Tibial nerve (tissue), 4 donors: ENCODE results near the gene IDS. TPM values are rescaled to one million over a fixed set of nuclear protein-coding genes. Genes with fewer than 3 reads are reported as not detected.

Experiments used
- DNase-seq, 2 donors: peaks; one replicate each; pipeline ENCODE4 v3.0.0-alpha.2; 2019; ENCODE audit warnings: low spot score in 2 of 2
- H3K27ac ChIP-seq, 4 donors: fragments of 200-600 bp; sonication (generic) in 3 of 4; one replicate each; pipeline ENCODE4 v1.5.1; 2017 to 2019; ENCODE audit warnings: mild to moderate bottlenecking in 1 of 4
- H3K27me3 ChIP-seq, 2 donors: fragments of 200-600 bp; sonication (generic) in 1 of 2; one replicate each; pipeline versions ENCODE4 v1.5.1 to v1.6.0; 2017 to 2019
- H3K36me3 ChIP-seq, 3 donors: fragments of 200-600 bp; sonication (generic); one replicate each; pipeline ENCODE4 v1.5.1; 2018 to 2019
- H3K4me1 ChIP-seq, 4 donors: fragments of 200-600 bp; sonication (generic) in 3 of 4; one replicate each; pipeline ENCODE4 v1.5.1; 2017 to 2019
- H3K4me3 ChIP-seq, 4 donors: fragments of 200-600 bp; sonication (generic) in 3 of 4; one replicate each; pipeline ENCODE4 v1.5.1; 2017 to 2019; ENCODE audit warnings: mild to moderate bottlenecking in 1 of 4, moderate library complexity in 1 of 4
- H3K9me3 ChIP-seq, 4 donors: fragments of 200-600 bp; sonication (generic) in 3 of 4; one replicate each; pipeline ENCODE4 v1.5.1; 2017 to 2019
- CTCF ChIP-seq, 5 experiments: fragments of 200-600 bp in 3 of 5; fragments of 450-650 bp in 2 of 5; sonication (generic) in 3 of 5; IDR thresholded peaks; one replicate each; pipeline ENCODE4 v1.5.1; 2016 to 2019; ENCODE audit warnings: antibody characterized with exemption in 5 of 5, mild to moderate bottlenecking in 3 of 5, moderate library complexity in 2 of 5
- EP300 ChIP-seq, 2 donors: sonication (generic); formaldehyde crosslinking; IDR thresholded peaks; one replicate each; pipeline ENCODE4 v1.6.1; 2017; ENCODE audit warnings: antibody characterized with exemption in 2 of 2, mild to moderate bottlenecking in 1 of 2
- POLR2A ChIP-seq, 2 donors: fragments of 450-650 bp; IDR thresholded peaks; one replicate each; pipeline ENCODE4 v1.6.1; 2017; ENCODE audit warnings: antibody characterized with exemption in 2 of 2, mild to moderate bottlenecking in 2 of 2, moderate library complexity in 2 of 2
- WGBS, 2 donors: methylation state at CpG; one replicate each; pipeline ENCODE4 v1.1.5; 2018; 5-methylcytosine and 5-hydroxymethylcytosine counted together
- total RNA-seq, 4 donors: library from RNA; depleted of rRNA; stranded (reverse); fragments of >200 nt; gene quantifications; one replicate each; pipeline ENCODE4 v1.1.0, GENCODE V29; 2016

Gene IDS
- total RNA-seq, 4 donors from 2014 or later, result 68.4 to 118 (median 92.4) TPM

- Histone ChIP-seq H3K36me3 (peaks cover 0 to 66% (median 0%) of the 10 kb centered on the region in 3 donors), H3K4me3 (no peak overlapping the region), H3K27ac (no peak overlapping the region), H3K9me3 (no peaks in the 10 kb centered on the region), H3K4me1 (peaks cover 0 to 12% (median 0%) of the 10 kb centered on the region in 4 donors), H3K27me3 (no peaks in the 10 kb centered on the region)
- 75 to 89% methylated on average over 5 of the region's 5 CpGs for WGBS, 2 donors
- TF ChIP-seq EP300 (IDR thresholded peaks at IDR 0.05), result no peak
- no peak for TF ChIP-seq CTCF (IDR thresholded peaks at IDR 0.05)
- no peak for TF ChIP-seq POLR2A (IDR thresholded peaks at IDR 0.05)
- no peak for DNase-seq
These were observed 5.3 kb downstream of the IDS start for GRCh38 chrX:149499766-149500165.

GRCh38 chrX:149498767-149499166 lies 6.3 kb downstream of the IDS start:
- H3K4me3 ChIP-seq, result no peak overlapping the region
- no peak for TF ChIP-seq EP300 (IDR thresholded peaks at IDR 0.05)
- no peak for TF ChIP-seq POLR2A (IDR thresholded peaks at IDR 0.05)
- TF ChIP-seq CTCF (IDR thresholded peaks at IDR 0.05), result no peak
- WGBS, 2 donors, result 72 to 90% methylated on average over 4 of the region's 4 CpGs
- no peak for DNase-seq
- peaks cover 0 to 8% (median 0%) of the 10 kb centered on the region in 4 donors for H3K4me1 ChIP-seq
- H3K36me3 ChIP-seq, result peaks cover 0 to 76% (median 0%) of the 10 kb centered on the region in 3 donors
- H3K9me3 ChIP-seq, result no peaks in the 10 kb centered on the region
- H3K27ac ChIP-seq, result no peak overlapping the region
- H3K27me3 ChIP-seq, result no peaks in the 10 kb centered on the region

- 69 to 100% methylated on average over 2 of the region's 2 CpGs for WGBS, 2 donors
- Histone ChIP-seq H3K27ac (no peak overlapping the region), H3K4me1 (peaks cover 0 to 6% (median 0%) of the 10 kb centered on the region in 4 donors), H3K27me3 (no peaks in the 10 kb centered on the region), H3K36me3 (peaks cover 0 to 87% (median 0%) of the 10 kb centered on the region in 3 donors), H3K4me3 (no peak overlapping the region), H3K9me3 (no peaks in the 10 kb centered on the region)
- no peak for DNase-seq
- TF ChIP-seq EP300 (IDR thresholded peaks at IDR 0.05), result no peak
- no peak for TF ChIP-seq POLR2A (IDR thresholded peaks at IDR 0.05)
- no peak for TF ChIP-seq CTCF (IDR thresholded peaks at IDR 0.05)
These were observed 7.5 kb downstream of the IDS start for GRCh38 chrX:149497626-149498025.

GRCh38 chrX:149497054-149497453 lies 8.1 kb downstream of the IDS start:
- peaks cover 0 to 88% (median 0%) of the 10 kb centered on the region in 3 donors for H3K36me3 ChIP-seq
- 39 to 64% methylated on average over 1 of the region's 1 CpG for WGBS, 2 donors
- TF ChIP-seq POLR2A (IDR thresholded peaks at IDR 0.05), result no peak
- no peak for TF ChIP-seq CTCF (IDR thresholded peaks at IDR 0.05)
- no peak for TF ChIP-seq EP300 (IDR thresholded peaks at IDR 0.05)
- no peak overlapping the region for H3K27ac ChIP-seq
- H3K4me3 ChIP-seq, result no peak overlapping the region
- no peaks in the 10 kb centered on the region for H3K9me3 ChIP-seq
- DNase-seq, result no peak
- H3K27me3 ChIP-seq, result no peaks in the 10 kb centered on the region
- peaks cover 0 to 5% (median 0%) of the 10 kb centered on the region in 4 donors for H3K4me1 ChIP-seq

- Histone ChIP-seq H3K36me3 (peaks cover 0 to 88% (median 0%) of the 10 kb centered on the region in 3 donors), H3K27ac (no peak overlapping the region), H3K4me1 (no peaks in the 10 kb centered on the region), H3K9me3 (no peaks in the 10 kb centered on the region), H3K27me3 (no peaks in the 10 kb centered on the region), H3K4me3 (no peak overlapping the region)
- 71 to 81% methylated on average over 3 to 5 of the region's 5 CpGs for WGBS, 2 donors
- TF ChIP-seq CTCF (IDR thresholded peaks at IDR 0.05), result no peak
- TF ChIP-seq POLR2A (IDR thresholded peaks at IDR 0.05), result no peak
- TF ChIP-seq EP300 (IDR thresholded peaks at IDR 0.05), result no peak
- DNase-seq, result no peak
These were observed 9.5 kb downstream of the IDS start for GRCh38 chrX:149495573-149496071.
